Activated effector memory CD4-positive, alpha-beta T cell treated with Interleukin-2 at 50 U/mL for 16 hours (primary cell): ENCODE measurements around the gene SYNE1.
"Not testable (repeated sequence)": the region's sequence is repeated elsewhere in the genome, so short reads cannot be mapped to it uniquely, and the experiment has no call there.

Experiments
- DNase-seq: peaks from one replicate; pipeline ENCODE4 v3.0.0-alpha.2; 2020

Gene SYNE1

DNA sequence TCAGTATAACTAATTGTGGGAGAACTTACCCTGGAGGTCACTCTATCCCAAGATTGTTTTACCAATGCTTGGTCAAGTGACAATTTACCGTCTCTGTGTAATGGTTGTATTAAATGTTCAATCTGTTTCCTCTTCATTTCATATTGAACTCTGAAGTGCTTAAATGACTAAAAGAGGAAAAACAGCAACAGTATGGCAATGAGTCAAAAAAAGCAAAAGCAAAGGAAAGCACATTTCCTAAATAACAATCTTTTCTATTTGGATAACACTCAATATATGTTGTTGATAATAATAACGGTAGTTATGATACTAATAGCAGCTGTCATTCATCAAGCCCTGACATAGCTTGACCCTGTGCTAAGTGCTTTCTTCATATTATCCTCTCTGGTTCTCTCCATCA lies 152.4 kb downstream of the SYNE1 start:
- no peak for DNase-seq

GRCh38 chr6:152482289-152482688 lies 154.9 kb downstream of the SYNE1 start:
- no peak for DNase-seq

DNA sequence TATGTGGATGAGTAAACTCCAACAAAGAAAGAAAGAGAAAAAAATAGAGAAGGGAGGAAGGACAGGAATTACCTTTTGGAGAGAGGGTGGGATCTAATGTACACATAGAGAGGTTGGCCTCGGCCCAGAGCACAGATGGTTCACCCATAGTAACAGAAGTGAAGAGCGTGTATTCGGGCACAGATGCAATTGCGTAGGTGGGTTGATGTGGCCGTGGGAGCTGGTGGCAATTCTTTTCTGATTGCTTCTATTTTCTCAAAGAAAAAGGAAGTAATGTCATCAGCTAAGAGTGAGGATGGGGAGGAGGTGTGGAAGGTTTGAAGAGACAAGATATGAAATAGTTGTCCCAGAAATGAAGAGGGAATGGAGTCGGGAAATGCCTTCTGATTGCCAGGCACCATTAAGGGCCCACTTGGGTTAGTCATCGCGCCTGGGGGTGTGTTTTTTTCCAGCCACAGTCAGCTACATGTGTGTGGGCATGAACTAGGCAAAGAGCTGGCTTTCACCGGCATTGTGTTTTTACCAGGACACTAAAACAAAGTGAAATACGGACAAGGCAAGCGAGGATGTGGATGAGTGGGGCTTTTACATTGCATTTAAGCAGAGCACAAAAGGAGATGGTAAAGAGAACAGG lies 158.7 kb downstream of the SYNE1 start:
- no peak for DNase-seq

DNA sequence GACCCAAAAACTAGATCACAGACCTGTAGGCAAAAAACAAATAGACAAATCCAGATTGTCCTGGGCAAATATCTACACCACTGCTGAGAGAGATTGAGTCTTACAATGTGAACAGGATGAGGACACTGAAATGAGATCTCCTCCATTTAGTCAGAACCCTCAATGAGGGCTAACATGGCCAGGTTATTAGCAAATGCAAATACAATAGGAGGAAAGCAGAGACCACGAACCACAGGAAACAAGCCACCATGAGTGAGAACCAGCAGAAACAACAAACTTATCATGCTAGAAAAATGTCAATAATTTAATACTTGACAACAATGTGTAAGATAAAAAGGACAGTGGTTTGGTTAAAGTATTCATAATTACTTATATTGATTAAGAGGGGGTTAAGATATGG lies 162.8 kb downstream of the SYNE1 start:
- DNase-seq, result no peak

DNA sequence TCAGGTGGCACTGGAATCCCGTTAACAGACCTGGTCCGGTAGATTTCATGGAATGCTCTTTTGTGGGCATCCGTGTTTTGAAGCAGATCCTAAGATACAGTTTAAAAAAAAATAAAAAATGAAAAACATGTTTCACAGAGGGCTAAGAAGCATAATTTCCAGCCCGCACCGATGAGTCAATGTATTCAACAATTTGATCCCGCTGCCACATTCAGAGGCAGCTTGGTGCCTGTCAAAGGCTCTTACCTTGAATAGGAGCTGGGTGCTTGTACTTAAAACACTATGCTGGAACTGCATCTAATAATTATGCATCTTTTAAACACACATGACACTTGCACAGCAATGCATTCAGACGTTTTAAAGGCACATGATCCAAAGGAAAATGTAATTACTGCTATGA lies 164.8 kb downstream of the SYNE1 start:
- DNase-seq, result no peak

DNA sequence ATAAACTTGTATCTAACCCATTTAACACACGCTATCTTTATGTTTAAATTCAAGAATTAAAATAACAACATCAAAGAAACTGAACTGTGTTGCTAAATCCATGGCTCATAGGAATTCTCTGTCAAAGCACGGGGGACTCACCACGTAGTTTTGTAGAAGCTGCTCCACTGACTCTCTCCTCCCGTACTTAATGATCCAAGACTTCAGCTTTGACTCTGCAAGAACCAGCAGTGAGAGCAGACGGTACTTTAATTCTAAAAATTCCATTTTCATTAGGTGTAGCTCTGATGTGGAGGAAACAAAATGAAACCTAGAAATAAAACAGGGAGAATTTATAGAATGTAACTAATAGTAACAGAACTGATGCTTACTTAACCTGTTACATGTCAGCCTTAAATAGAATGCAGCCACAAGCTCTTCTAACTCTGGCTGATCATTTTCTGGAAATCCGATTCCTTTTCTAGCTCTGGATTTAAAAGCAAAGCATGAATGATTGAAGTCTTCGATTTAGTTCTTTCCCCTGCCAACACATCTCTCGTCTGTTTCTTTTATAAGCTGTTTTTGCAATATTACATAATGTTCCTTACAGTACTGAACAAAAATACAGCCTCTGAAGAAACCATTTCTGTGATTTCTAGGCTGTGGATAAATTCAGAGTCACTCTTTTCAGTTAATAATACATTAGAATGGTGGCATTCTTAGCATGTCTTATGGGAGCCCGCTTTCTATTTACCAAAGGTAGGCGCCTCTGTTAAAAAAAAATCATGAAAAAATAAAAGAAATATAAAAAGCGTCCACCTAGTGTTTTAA lies 165.5 kb downstream of the SYNE1 start:
- no peak for DNase-seq

- DNase-seq, result no peak
These were observed 174.0 kb downstream of the SYNE1 start for GRCh38 chr6:152463164-152463563.

DNA sequence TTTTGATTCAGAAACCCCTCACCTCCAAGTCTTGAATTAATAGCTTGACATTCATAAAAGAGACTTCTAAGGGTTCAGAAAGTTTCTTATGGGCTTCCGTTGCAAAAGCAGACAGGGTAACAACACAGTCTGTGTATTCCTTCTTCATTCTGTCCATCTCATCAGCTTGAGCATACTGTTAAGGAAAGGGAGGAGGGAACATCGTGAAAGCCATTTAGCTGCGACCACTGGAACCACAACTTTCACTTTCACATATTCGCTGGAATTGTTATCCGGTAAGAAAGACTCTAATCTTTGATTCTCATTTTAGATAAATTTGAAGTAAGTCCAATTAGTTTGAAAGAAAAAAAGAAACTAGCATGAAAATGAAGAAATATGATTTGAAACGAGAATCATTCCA lies 174.4 kb downstream of the SYNE1 start:
- DNase-seq, result no peak

- DNase-seq, result no peak
These were observed 175.6 kb downstream of the SYNE1 start for GRCh38 chr6:152461556-152461955.

DNA sequence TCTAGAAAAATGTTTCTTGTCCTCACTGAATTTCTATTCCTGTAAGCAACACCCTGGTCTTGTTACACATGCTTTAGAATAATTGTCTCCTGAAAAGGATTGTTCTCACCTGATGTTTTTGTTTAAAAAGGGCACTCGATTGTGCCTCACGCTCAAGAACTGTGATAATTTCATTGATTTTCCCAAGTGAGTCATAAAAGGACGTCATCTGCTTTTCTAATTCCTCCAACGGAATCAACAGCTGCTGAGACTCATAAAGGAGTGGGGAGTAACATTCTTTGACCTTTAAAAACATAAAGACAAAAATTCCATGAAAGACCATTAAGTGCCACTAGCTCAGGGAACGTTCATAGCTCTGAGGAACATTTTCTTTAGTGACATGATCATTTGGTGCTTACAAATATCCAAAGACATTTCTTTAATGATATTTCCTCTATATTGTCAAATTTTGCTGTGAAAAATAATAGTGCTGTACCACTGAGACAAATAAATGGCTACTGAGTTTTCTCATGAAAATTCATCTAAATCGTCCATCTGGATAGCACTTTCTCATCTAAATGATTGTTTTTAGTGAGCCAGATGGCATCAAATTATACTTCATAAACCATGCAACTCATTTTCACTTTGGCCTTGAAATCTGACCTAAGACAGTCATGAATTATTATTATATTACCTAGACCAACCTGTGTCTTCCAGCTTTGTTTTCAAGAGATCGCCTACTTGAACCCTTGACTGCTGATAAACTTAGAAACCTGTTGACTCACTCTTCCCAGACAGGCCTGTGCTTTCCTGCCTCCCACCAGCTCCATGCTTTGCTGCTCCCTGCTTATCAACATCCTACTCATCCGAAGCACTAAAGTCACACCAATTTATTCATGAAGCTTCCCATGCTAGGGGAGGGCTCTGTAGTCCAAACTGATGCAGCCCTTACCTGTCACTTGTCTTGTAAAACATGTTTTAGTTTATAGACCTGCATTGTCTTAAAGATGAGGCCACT lies 178.2 kb downstream of the SYNE1 start:
- no peak for DNase-seq

DNA sequence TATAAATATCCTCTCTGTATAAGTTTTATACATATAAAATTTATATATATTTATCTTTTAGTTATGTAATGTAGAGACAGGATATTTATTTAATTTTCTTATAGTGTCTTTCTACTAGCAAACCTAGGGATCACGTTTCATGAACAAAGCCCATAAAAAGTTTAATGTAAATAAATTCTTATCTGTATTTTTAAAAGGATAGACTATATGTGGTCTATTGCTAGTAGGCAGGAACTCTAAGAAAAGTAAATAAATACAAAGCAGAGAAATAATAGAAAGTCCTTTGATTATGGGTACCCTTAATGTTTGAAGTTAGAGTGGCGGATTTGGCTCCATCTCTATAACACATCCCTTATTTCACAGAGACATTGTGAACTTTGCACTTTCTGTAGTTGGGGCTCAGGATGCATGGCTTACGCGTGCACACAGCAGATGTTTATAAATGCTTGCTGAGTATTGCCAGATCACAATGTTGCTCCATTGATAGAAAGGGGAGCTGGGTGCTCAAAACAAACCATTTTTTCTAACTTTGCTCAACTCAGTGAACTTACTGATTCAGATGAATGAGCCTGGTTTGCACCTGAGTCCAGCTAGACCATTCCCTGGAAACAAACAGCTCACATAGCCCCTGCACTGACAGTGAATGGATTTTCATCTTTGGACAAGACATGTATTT lies 179.1 kb downstream of the SYNE1 start:
- no peak for DNase-seq

- no peak for DNase-seq
These were observed 183.2 kb downstream of the SYNE1 start for GRCh38 chr6:152454003-152454402.

GRCh38 chr6:152453421-152453820 lies 183.7 kb downstream of the SYNE1 start:
- DNase-seq, result no peak

GRCh38 chr6:152452639-152453038 lies 184.5 kb downstream of the SYNE1 start:
- DNase-seq, result no peak

- no peak for DNase-seq
These were observed 186.6 kb downstream of the SYNE1 start for GRCh38 chr6:152450519-152450918.

- no peak for DNase-seq
These were observed 195.3 kb downstream of the SYNE1 start for GRCh38 chr6:152441902-152442301.

- DNase-seq, result no peak
These were observed 201.3 kb downstream of the SYNE1 start for GRCh38 chr6:152435816-152436215.

DNA sequence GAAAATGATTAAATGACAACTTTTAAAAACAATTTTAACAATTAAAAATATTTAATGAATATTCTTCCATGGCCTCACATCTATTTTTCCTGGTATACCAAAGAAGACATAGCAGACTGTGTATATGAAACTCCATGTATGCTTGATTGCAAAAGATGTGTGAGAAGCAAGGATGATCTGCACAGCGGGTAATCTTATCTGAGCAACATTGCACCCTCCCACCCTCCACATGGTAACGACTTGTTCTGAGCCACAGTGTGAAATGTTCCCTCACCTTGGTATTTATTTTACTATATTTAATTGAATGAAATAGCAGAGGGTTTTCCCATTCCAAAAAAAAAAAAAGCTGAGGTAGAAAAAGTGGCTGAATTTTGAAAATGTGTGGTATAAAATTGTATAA lies 204.4 kb downstream of the SYNE1 start:
- no peak for DNase-seq

DNA sequence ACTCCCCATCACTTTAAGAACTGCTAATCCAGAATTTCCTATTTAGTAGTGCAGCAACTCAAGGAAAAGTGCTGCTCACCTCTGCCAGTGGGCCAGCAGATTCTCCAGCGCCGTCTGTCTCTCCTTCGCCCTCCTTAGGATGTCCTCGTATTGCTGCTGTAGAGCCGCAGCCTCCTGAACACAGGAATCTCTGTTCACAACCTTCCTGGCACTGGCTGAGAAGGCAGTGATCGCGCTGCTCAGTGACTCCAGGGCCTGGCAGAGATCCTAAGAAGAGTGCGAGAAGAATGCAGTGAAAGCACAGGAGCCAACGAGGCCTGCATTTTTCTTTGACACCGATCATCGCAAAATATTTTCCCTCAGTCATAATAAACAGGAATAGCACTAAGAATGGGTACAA lies 209.0 kb downstream of the SYNE1 start:
- no peak for DNase-seq

GRCh38 chr6:152426276-152426675 lies 210.9 kb downstream of the SYNE1 start:
- no peak for DNase-seq

DNA sequence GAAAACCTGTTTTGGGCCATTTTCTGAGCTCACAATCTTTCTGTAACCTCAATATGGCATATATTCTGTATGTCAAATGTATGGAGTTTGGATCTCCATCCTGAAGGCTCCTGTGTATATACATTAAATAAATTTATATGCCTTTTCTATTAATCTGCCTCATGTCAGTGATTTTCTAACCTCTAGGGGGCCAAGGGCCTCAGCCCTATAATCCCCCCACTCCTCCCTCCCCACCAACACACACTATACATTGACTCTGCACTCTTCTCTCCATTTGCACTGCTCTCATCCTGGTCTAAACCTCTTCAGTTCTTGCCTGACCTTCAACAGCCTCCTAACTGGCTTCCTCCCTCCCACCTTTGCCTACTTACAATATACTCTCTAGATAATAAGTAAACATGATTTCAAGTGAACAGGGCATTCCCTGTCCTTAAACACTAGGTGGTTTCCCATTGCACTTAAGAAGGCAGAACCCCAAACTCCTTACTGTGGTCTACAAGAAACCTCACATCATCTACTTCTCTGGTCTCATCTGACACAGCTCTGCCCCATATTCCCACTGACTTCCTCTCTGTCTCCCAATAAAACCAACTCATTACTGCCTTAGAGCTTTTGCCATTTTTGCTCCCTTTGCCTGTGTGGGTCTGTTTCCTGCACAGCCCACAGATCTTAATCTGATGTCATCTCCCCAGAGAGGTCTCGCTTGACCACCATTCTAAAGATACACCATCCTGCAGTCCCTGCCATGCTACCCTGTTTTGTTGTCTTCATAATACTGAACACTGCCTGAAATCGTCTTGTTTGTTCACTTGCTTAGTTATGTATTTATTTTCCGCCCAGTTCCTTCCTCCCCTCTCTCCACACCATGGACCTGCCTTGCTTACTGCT lies 213.7 kb downstream of the SYNE1 start:
- no peak for DNase-seq

- not testable (repeated sequence) for DNase-seq
These were observed 215.7 kb downstream of the SYNE1 start for GRCh38 chr6:152421496-152421895.
